ENCODE data around the gene LTBP1.
"Not testable (repeated sequence)": the region's sequence is repeated elsewhere in the genome, so short reads cannot be mapped to it uniquely, and the experiment has no call there.

LTBP1 gene

DNA sequence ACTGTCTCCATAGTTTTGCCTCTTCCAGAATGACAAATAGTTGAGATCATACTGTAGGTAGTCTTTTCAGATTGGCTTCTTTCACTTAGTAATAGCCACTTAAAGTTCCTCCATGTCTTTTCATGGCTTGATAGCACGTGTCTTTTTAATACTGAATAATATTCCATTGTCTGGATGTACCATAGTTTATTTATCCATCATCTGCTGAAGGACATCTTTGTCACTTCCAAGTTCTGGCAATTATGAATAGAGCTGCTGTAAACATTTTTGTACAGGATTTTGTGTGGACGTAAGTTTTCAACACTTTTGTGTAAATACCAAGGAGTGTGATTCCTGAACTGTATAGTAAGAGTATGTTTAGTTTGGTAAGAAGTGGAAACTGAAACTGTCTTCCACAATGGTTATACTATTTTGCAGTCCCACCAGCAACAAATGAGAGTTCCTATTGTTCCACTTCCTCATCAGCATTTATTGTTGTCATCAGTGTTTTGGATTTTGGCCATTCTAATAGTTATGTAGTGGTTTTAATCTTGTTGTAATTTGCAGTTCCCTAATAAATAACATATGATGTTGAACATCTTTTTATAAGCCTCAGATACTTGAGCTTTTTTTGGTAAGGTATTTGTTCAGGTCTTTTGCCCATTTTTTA lies 18.9 kb downstream of the LTBP1 start:
- no peak for DNase-seq

DNA sequence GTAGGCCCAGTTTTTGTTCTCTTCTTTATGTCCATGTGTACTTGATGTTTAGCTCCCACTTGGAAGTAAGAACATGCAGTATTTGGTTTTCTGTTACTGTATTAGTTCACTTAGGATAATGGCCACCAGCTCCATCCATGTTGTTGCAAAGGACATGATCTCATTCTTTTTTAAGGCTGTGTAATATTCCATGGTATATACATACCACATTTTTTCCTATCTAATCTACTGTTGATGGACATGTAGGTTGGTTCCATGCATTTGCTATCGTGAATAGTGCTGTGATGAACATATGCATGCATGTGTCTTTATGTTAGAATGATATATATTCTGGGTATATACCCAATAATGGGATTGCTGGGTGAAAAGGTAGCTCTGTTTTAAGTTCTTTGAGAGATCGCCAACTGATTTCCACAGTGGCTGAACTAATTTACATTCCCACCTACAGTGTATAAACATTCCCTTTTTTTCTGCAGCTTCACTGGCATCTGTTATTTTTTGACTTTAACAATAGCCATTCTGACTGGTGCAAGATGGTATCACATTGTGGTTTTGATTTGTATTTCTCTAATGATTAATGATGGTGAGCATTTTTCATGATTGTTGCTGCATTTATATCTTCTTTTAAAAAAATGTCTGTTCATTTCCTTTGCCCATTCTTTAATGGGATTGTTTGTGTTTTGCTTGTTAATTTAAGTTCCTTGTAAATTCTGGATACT lies 22.9 kb downstream of the LTBP1 start:
- no peak for DNase-seq

DNA sequence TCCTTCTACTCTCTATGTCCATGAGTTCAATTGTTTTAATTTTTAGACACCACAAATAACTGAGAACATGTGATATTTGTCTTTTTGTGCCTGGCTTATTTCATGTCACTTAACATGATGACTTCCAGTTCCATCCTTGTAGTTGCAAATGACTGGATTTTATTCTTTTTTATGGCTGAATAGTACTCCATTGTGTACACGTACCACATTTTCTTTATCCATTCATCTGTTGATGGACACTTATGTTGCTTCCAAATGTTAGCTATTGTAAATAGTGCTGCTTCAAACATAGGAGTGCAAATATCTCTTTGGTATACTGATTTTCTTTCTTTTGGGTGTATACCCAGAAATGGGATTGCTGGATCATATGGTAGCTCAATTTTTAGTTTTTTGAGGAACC lies 27.0 kb downstream of the LTBP1 start:
- not testable (repeated sequence) for DNase-seq

DNA sequence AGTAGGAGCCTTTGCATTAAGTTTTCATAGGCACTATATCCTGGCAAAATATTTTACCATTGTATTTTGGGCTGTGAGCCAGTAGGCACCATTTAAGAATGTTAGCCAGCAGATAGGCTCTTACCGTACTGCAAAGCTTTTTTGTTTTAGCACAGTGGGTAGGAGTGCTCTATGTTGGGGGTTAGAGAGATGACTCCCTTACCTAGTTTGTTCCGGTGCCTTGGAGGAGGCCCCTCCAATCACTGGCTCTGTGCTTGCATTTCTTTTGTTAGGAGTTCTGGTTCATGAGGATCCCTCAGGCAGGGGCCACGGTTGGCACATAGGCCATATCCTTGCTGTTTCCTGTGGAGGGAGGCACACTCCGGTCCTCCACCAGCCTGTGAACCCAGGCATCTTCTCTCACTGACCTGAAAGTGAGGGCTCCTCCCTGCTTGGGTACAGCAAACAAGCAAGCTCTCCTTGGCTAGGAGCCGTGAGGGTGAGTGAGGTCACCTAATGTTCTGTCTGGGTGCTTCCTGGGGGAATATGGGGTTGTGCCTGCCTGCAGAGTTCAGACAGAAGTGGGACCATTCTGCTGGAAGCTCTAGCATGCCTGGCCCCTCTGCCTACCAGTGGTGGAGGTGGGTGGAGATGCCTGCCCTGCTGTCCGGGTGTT lies 29.8 kb downstream of the LTBP1 start:
- DNase-seq = no peak

DNA sequence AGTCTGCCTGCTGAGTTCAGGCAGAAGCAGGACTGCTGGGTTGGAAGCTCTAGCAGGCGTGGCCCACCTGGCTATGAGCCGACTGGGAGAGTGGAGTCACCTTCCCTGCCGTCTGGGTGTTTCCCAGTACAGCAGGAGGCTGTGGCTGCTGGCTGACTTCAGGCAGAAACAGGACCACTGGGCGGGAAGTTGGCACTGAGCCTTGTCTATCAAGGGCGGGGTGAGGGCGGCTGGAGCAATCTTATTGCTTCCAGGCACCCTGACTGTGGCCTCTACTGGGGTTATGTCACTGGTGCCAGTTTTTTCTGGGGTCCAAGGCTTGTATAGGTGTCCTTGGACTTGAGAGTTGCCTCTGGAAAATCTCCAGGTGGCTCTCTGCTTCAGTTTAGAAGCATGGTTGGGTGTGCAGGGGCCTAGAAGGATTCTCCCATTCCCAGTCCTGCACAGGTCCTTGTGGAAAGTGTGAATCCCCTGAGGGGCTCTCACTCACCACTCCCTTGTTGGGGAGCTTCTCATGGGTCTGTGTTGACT lies 30.5 kb downstream of the LTBP1 start:
- no peak for DNase-seq

DNA sequence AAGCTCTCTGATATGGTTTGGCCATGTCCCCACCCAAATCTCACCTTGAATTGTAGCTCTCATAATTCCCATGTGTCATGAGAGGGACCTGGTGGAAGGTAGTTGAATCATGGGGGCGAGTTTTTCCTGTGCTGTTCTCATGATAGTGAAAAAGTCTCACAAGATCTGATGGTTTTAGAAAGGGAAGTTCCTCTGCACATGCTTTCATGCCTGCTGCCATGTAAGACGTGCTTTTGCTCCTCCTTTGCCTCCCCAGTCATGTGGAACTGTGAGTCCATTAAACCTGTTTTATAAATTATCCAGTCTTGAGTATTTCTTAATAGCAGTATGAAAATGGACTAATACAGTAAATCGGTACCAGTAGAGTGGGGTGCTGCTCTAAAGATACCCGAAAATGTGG lies 34.9 kb downstream of the LTBP1 start:
- no peak for DNase-seq

DNA sequence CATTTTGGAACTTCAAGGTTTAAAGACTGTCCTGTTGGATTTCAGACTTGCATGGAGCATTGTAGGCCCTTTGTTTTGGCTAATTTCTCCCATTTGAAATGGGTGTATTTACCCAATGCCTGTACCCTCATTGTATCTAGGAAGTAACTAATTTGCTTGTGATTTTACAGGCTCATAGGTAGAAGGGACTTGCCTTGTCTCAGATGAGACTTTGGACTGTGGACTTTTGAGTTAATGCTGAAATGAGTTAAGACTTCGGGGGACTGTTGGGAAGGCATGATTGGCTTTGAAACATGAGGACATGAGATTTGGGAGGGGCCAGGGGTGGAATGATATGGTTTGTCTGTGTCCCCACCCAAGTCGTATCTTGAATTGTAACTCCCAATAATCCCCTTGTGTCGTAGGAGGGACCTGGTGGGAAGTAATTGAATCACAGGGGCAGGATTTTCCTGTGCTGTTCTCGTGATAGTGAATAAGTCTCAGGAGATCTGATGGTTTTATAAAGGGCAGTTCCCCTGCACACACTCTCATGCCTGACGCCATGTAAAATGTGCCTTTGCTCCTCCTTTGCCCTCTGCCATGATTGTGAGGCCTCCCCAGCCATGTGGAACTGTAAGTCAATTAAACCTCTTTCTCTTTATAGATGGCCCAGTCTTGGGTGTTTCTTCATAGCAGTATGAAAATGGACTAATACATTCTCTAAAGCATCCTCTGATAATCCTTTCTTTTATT lies 36.6 kb downstream of the LTBP1 start:
- DNase-seq = not testable (repeated sequence)

DNA sequence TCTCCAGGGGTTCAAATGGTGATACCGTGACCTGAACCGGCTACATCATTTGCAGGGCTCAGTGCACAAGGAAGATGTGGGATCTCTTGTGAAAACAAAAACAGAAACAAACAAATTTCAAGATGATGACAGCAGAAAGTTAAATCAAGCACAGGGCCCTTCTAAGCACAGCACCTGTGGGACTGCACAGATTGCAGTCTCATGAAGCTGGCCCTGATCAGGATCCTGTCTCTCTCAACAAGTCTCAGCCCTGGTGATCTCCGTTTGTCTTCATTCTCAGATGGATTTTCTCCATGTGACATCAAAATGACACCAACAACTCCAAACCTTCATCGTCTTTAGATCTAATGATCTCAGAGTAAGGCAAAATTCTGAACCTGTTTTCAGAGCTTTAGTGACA lies 39.7 kb downstream of the LTBP1 start:
- DNase-seq = no peak

DNA sequence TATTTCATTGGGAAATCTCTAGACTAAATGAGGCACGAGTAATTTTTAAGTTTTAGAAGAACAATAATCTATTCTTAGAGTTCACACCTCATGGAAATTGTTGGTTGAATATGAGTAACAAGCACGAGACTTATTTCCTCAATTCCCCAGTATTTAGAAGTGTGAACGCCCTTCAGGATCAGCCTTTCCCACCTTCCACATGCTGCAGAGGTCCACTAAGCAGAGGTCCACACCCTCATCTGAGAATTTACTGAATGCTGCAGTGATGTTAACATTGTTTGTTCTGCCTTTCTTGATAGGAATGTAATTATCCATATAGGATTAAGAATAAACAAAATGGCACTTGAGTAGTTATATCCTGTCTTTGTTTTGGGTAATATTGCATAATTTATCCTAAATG lies 41.8 kb downstream of the LTBP1 start:
- no peak for DNase-seq

DNA sequence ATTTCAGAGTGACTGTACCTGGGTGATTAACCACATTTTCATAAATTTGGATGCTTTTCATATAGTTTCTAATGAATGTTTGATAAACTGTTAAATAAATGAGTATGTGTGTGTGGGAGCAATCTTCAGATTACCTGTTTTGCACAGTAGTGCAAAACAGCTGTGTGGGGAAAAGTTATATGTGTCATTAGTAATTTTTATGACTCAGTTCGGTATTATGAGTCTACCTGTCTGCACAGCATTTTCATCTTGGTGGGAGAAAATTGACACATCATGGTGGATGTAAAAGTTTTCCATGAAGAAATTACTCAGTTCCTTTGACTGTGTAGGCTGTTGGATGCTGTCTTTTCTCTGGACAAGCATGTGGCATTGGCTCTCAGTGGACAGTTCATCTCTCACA lies 43.8 kb downstream of the LTBP1 start:
- DNase-seq = no peak

DNA sequence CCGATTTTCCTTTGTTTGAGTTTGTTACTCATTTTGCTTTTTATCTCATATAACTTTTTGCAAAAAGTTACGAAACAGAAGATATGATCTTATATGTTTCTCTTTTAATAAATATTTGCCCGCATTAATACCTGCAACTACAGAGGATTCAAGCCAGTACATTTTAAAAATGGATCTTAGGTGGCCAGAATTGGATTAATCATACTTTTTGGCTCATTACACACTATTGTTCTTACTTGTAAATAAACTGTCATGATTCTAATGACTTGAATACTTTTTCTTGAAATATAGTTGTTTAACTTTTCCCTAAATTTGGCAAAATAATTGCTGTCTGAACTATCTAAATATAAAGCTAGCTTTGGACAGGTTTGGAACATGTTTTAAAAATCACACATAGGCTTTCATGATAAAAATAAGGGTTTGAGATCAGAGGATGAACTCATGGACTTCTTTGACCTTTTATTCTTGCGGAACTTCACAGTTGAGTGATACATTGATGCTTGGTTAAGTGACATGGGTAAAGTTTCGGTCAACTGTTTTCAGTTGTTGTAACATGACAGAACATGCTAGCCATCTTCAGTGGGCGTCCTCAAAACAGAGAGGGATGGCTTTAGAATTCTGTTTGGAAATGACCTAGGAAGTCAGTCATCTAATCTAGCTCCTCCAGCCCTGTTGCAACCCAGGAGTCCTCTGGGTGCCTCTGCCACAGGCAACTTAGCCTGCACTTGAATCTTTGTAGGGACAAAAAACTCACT lies 44.5 kb downstream of the LTBP1 start:
- DNase-seq = no peak

DNA sequence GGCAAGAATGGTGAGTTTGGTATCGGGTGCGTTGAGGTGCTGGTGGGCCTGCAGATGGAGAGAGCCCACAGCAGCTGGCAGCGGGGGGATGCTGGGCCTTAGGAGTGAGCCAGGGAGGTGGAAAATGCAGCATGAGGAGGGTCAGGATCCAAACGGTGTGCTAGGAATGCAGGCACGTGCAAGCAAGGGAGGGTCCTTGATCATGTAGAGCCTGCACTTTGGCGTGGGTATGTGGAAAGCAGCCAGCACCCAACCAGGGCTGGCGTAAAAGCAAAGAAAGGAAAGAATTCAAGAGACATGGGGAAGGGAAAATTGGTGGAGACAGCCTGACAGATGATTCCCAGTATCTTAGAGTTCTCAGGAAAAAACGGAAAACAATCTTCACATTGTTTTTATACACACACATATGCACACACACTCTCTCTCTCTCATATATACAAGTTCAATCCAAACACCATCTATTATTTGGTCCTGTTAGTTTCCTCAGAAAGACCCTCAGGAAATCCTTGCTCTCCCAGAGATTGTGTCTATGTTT lies 46.3 kb downstream of the LTBP1 start:
- DNase-seq = no peak

DNA sequence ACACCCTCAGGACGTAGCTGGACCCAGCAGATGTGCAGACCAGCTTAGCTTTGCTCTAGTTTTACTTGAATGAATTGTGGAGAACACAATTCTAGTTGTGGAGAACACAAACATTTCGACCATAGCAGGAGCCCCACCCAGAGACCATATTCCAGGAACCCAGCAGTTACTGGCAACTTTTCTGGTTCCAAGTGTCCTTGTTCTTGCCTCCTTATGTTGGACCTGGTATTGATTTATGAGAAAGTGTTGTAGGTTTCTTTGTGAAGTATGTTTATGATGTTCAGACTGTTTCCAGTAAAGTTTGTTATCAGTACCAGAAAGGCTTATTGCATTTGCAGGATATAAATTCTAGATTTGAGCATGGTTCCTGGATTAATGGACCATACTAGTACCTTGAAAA lies 51.0 kb downstream of the LTBP1 start:
- DNase-seq = no peak

DNA sequence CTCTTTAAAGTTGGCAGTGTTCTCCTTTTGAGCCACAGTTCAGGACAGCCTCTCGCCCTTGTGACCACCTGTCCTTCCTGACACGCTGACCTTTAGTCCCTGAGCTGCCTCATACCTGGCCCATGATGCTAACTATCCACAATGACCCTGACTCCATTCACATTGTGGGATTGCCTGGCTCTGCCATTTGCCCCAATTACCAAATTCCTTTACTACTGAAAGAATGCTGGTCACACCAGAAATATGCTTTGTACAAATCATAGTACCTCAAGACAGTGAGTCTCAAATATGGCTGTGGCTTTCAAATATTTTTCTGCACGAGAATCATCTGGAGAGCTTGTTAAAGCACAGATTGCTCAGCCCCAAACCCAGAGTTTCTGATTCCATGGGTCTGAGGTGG lies 54.2 kb downstream of the LTBP1 start:
- DNase-seq = no peak

DNA sequence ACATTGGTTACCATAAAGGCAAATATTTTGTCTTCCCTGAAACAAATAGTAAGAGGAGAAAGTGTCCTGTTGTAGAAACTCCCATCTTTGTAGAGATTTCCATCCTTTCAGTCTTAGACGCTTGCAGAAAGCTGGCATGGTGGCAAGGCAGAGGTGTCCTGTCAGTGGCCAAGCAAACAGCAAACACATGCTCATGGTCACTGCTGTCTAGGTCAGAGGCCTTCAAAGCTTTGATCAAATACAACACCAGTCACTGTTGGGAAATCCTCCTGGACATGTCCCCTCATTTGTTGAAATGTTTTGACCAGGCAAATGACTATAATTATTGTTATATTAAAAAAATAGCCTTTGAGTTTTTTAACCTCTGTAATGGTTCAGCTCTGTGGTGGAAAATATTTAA lies 55.1 kb downstream of the LTBP1 start:
- DNase-seq = no peak

DNA sequence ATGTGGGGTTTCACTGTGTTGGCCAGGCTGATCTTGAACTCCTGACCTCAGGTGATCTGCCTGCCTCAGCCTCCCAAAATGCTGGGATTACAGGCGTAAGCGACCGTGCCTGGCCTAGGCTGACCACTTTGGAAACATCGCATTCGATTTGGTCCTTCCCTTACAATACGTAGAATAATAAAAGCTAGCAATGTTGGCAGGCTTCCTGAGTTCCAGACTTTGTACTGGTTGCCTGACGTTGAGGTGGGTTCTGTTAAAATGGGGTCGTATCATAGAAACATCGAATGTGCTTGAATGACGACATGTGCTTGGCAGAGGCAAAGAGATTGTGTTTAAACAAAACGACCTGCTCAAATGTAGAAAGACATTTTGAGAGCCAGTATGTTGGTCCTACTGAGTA lies 56.1 kb downstream of the LTBP1 start:
- DNase-seq = no peak

DNA sequence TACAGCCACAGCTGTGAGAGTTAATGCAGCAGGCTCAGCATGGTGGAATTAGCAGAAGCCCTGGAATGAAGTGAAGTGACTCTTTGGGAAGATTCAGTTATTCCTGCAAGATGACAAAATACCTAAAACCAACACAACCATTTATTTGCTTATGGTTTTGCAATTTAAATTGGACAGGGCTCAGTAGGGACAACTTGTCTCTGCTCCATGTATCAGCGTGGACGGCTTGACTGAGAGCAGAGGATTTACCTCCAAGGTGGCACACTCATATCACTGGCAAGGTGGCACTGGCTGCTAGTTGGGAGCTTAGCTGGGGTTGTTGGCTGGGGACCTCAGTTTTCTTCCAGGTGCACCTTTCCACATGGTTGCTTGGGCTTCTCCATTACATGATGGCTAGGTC lies 58.3 kb downstream of the LTBP1 start:
- no peak for DNase-seq

DNA sequence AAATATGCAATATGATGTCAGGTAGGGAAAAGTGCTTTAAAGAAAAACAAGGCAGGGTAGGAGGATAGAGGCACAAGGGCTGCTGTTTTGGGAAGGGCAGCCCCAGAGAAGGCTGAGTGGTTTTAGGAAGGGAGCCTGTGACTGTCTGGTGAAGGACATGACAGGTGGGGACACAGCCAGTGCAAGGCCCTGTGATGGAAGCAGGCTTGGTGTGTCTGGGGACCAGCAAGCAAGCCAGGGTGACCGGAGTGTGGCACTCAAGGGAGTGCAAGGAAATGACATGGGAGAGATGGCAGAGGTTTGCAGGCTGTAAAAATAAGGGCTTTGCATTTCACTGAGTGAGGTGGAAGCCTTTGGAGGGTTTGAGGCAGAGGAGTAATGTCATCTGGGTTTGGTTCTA lies 62.0 kb downstream of the LTBP1 start:
- DNase-seq = no peak

DNA sequence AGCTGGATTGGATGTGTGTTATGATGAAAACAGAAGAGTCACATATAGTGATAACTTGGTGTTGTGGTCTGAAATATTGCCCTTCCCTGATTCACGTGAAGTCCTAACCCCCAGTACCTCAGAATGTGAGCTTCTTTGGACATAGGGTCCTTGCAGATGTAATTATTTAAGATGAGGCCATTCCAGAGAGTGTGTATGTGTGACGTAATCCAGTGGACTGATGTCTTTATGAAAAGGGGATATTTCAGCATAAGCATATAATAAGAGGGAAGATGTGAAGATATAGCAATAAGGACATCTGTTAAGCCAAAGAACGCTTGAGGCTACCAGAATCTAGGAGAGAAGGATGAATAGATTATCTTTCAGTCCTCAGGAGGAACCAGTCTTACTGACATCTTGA lies 62.5 kb downstream of the LTBP1 start:
- no peak for DNase-seq

DNA sequence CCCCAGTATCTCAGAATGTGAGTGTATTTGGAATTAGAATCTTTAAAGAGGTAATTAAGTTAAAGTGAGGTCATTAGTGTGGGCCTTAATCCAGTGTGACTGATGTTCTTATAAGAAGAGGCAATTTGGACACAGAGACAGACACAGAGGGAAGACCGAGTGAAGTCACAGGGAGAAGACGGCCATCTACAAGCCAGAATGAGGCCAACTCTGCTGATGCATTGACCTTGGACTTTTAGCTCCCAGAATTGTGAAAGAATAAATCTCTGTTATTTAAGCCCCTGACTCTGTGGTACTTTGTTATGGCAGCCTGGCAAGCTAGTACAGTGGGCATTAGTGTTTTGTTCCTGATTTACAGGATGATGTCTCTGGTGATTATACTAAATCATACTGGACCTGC lies 64.6 kb downstream of the LTBP1 start:
- DNase-seq = no peak

DNA sequence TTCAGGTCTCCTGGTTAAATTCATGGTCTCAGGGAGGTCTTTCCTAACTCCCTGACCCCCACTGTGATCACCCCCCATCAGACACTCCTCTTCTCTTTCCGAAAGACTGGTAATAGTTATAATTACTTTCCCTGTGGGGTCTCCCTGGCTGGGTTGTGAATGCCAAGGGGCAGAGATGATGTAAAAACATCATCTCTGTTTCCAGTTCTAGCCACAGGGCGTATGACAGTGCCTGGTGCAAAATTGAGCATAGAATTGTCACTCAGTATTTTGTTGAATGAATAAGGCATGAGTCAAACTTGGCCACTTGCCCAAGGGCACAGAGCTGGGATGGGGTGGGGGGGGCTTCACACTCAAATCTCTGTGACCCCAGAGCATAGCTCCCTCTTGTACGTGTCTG lies 65.2 kb downstream of the LTBP1 start:
- DNase-seq = no peak

DNA sequence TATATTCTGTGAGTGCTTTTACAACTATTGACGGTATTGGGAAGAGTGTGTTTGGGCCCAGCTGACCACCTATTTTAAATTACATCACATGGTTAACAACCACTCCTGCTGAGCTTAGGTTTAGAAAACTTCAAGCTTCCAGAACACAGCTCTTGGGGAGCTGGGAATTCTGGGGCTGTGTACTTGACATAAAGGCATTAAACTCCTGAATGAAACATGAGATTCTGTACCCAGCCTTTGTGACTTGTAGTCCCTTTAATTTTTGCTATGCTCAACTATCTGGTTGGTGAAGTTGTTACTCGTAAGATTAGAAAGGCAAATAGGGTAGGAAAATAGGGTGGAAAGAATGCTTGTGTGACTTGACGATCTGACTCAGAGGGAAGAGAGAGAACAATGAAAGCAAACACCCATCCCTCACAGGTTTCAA lies 66.9 kb downstream of the LTBP1 start:
- DNase-seq = no peak
